DND-41 (cell line): ENCODE results near the gene TLCD2.
"Not testable (repeated sequence)": the region's sequence is repeated elsewhere in the genome, so short reads cannot be mapped to it uniquely, and the experiment has no call there.

ENCODE experiments used
- ATAC-seq: fragments of 200-7000 bp; cut with Tn5 transposase; 3 replicates; pipeline ENCODE4 v1.9.1; 2021; ENCODE audit warnings: low read depth; ENCODE audit not compliant: insufficient read depth
- DNase-seq: peaks from one replicate; pipeline ENCODE4 v3.0.0-alpha.2; 2020
- H2AFZ ChIP-seq: 2 replicates; pipeline ENCODE4 v1.6.0; 2012; ENCODE audit warnings: low read depth, low read length
- H3K27ac ChIP-seq: 2 replicates; pipeline ENCODE4 v1.5.1; 2012; ENCODE audit warnings: low read length, inconsistent platforms
- H3K27me3 ChIP-seq: fragments of 200-600 bp; sonication (generic); 2 replicates; pipeline ENCODE4 v1.6.0; 2012; ENCODE audit warnings: low read length, mild to moderate bottlenecking, inconsistent platforms; ENCODE audit not compliant: insufficient read depth, poor library complexity
- H3K36me3 ChIP-seq: 2 replicates; pipeline ENCODE4 v1.5.1; 2012; ENCODE audit warnings: low read length, inconsistent platforms; ENCODE audit not compliant: insufficient read depth
- H3K4me1 ChIP-seq: 2 replicates; pipeline ENCODE4 v1.5.1; 2012; ENCODE audit warnings: mild to moderate bottlenecking, low read length; ENCODE audit not compliant: insufficient read depth
- H3K4me2 ChIP-seq: 2 replicates; pipeline ENCODE4 v1.6.0; 2012; ENCODE audit warnings: mild to moderate bottlenecking, moderate library complexity, low read length, inconsistent platforms; ENCODE audit not compliant: insufficient read depth
- H3K4me3 ChIP-seq, 2 experiments: fragments of 200-600 bp in 1 of 2; shearing (Covaris generic) in 1 of 2; 2 replicates each; pipeline ENCODE4 v1.5.1; 2012 to 2016; ENCODE audit warnings: inconsistent platforms in 2 of 2, low read length in 2 of 2, mild to moderate bottlenecking in 2 of 2, low read depth in 1 of 2, moderate library complexity in 1 of 2
- H3K79me2 ChIP-seq: 2 replicates; pipeline ENCODE4 v1.6.0; 2012; ENCODE audit warnings: low read length, inconsistent platforms; ENCODE audit not compliant: insufficient read depth
- H3K9ac ChIP-seq: 2 replicates; pipeline ENCODE4 v1.6.0; 2012; ENCODE audit warnings: low read depth, mild to moderate bottlenecking, inconsistent platforms, low read length, moderate library complexity
- H3K9me3 ChIP-seq: 2 replicates; pipeline ENCODE4 v1.5.1; 2012; ENCODE audit warnings: low read length, moderate library complexity, mild to moderate bottlenecking, inconsistent platforms; ENCODE audit not compliant: insufficient read depth, severe bottlenecking
- H4K20me1 ChIP-seq: 2 replicates; pipeline ENCODE4 v1.6.0; 2012; ENCODE audit warnings: low read length; ENCODE audit not compliant: insufficient read depth
- CTCF ChIP-seq: IDR thresholded peaks from 2 replicates; pipeline ENCODE4 v1.5.1; 2012; ENCODE audit warnings: borderline replicate concordance, low read length, moderate library complexity, mild to moderate bottlenecking; ENCODE audit not compliant: poor library complexity, severe bottlenecking; ENCODE audit errors: extremely low read depth
- EZH2 ChIP-seq: IDR thresholded peaks from 3 replicates; pipeline ENCODE4 v1.6.1; 2012; ENCODE audit warnings: borderline replicate concordance, low read depth, mild to moderate bottlenecking, moderate library complexity, low read length, inconsistent platforms; ENCODE audit not compliant: severe bottlenecking

Gene TLCD2

GRCh38 chr17:1658100-1658499 lies 52.1 kb downstream of the TLCD2 start:
- Histone ChIP-seq H3K4me1 (no peaks in the 10 kb centered on the region), H3K9me3 (no peaks in the 10 kb centered on the region), H3K27me3 (no peaks in the 10 kb centered on the region), H3K4me3 (no peak overlapping the region), H3K79me2 (0 out of 2 replicates have a peak, but pooled peaks cover 5% of the 10 kb centered on the region), H4K20me1 (peaks cover 46% of the 10 kb centered on the region), H2AFZ (no peak overlapping the region), H3K27ac (no peak overlapping the region), H3K4me2 (no peak overlapping the region), H3K36me3 (peaks cover 94% of the 10 kb centered on the region), H3K9ac (no peak overlapping the region)
- TF ChIP-seq CTCF = no peak
- TF ChIP-seq EZH2 = no peak
- no peak for ATAC-seq
- DNase-seq = no peak

GRCh38 chr17:1653735-1654134 lies 56.4 kb downstream of the TLCD2 start:
- Histone ChIP-seq H3K79me2 (0 out of 2 replicates have a peak, but pooled peaks cover 2% of the 10 kb centered on the region), H3K27me3 (no peaks in the 10 kb centered on the region), H2AFZ (no peak overlapping the region), H3K4me3 (no peak overlapping the region), H3K27ac (no peak overlapping the region), H4K20me1 (peaks cover 42% of the 10 kb centered on the region), H3K36me3 (peaks cover 84% of the 10 kb centered on the region), H3K4me1 (peaks cover 17% of the 10 kb centered on the region), H3K9me3 (no peaks in the 10 kb centered on the region), H3K4me2 (no peak overlapping the region), H3K9ac (no peak overlapping the region)
- ATAC-seq (no peak), DNase-seq (no peak)
- no peak for TF ChIP-seq CTCF
- no peak for TF ChIP-seq EZH2

GRCh38 chr17:1652794-1653193 lies 57.4 kb downstream of the TLCD2 start:
- not testable (repeated sequence) for H2AFZ ChIP-seq, H3K27me3 ChIP-seq, ATAC-seq, DNase-seq, H3K4me3 ChIP-seq, H3K79me2 ChIP-seq, H3K27ac ChIP-seq, H3K9me3 ChIP-seq, H3K9ac ChIP-seq, H3K4me2 ChIP-seq
- peaks cover 35% of the 10 kb centered on the region for H4K20me1 ChIP-seq
- peaks cover 26% of the 10 kb centered on the region for H3K4me1 ChIP-seq
- peaks cover 75% of the 10 kb centered on the region for H3K36me3 ChIP-seq
